ENCODE data around the gene SNAP23.

The SNAP23 gene

GRCh38 chr15:42495361-42496212 is at the start of gene SNAP23:
Gene SNAP23 (plus strand): TSS chr15:42495634. CDS start chr15:42511847, 16,213 bp downstream.
- DNase-seq: peak; percentile 67

GRCh38 chr15:42447599-42447998 is 47.8 kb upstream of the SNAP23 start:
- DNase-seq: no peak

- no peak for DNase-seq
Measured at GRCh38 chr15:42448281-42448680, 47.2 kb upstream of the SNAP23 start.

GRCh38 chr15:42449770-42450424 is 45.5 kb upstream of the SNAP23 start:
- DNase-seq: no peak

- no peak for DNase-seq
Measured at GRCh38 chr15:42450425-42450790, 45.0 kb upstream of the SNAP23 start.

GRCh38 chr15:42453826-42454225 is 41.6 kb upstream of the SNAP23 start:
- DNase-seq: no peak

- DNase-seq: no peak
Measured at GRCh38 chr15:42456531-42456930, 38.9 kb upstream of the SNAP23 start.

- no peak for DNase-seq
Measured at GRCh38 chr15:42456971-42457370, 38.5 kb upstream of the SNAP23 start.

- DNase-seq: no peak
Measured at GRCh38 chr15:42457445-42458442, 37.7 kb upstream of the SNAP23 start.

- DNase-seq: no peak
Measured at GRCh38 chr15:42461261-42461660, 34.2 kb upstream of the SNAP23 start.

GRCh38 chr15:42465520-42466259 is 29.7 kb upstream of the SNAP23 start:
- DNase-seq: no peak

- DNase-seq: no peak
Measured at GRCh38 chr15:42471002-42471401, 24.4 kb upstream of the SNAP23 start.

- no peak for DNase-seq
Measured at GRCh38 chr15:42474827-42475226, 20.6 kb upstream of the SNAP23 start.

- no peak for DNase-seq
Measured at GRCh38 chr15:42482701-42483100, 12.7 kb upstream of the SNAP23 start.

- no peak for DNase-seq
Measured at GRCh38 chr15:42483677-42484076, 11.8 kb upstream of the SNAP23 start.

- DNase-seq: no peak
Measured at GRCh38 chr15:42490291-42490670, 5.2 kb upstream of the SNAP23 start.

- DNase-seq: peak; percentile 90
Measured at GRCh38 chr15:42490671-42491538, 4.5 kb upstream of the SNAP23 start, which contains the start of gene ZNF106. Gene ZNF106 (minus strand): TSS chr15:42491141. CDS start chr15:42472289, 18,852 bp downstream.

GRCh38 chr15:42491539-42492225 is 3.8 kb upstream of the SNAP23 start:
- no peak for DNase-seq

- DNase-seq: no peak
Measured at GRCh38 chr15:42493679-42494078, 1.8 kb upstream of the SNAP23 start.

GRCh38 chr15:42494998-42495360 is 455 bp upstream of the SNAP23 start:
- no peak for DNase-seq

Data from NCI-H2171 (cell line).